ENCODE measurements around the gene PHF21A.

DNA sequence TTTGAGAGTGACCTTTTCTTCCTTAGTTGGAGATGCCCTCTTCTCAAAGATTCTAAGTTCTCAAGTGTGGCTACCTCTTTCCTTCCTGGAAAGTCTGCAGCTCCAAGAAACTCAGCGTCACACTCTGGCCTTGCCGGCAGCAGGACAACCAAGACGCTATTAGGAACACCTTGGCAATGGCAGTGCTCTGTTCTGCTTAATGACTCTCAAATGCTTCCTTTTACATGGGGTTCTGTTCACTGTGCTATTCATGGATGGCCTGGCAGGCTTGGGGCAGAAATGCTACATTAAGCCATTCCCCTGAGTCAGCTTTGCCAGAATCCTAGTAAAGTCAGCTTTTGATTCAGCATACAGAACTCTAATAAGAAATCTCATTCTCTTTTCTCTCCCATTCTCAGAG, 172.9 kb downstream of the PHF21A start:
- TF ChIP-seq, protein P1, sequence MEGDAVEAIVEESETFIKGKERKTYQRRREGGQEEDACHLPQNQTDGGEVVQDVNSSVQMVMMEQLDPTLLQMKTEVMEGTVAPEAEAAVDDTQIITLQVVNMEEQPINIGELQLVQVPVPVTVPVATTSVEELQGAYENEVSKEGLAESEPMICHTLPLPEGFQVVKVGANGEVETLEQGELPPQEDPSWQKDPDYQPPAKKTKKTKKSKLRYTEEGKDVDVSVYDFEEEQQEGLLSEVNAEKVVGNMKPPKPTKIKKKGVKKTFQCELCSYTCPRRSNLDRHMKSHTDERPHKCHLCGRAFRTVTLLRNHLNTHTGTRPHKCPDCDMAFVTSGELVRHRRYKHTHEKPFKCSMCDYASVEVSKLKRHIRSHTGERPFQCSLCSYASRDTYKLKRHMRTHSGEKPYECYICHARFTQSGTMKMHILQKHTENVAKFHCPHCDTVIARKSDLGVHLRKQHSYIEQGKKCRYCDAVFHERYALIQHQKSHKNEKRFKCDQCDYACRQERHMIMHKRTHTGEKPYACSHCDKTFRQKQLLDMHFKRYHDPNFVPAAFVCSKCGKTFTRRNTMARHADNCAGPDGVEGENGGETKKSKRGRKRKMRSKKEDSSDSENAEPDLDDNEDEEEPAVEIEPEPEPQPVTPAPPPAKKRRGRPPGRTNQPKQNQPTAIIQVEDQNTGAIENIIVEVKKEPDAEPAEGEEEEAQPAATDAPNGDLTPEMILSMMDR (IDR thresholded peaks at IDR 0.05; ENCODE audit: insufficient read depth, low read length, poor library complexity, severe bottlenecking), result no peak
- no peak for TF ChIP-seq EZH2phosphoT487 (conservative IDR thresholded peaks at IDR 0.05; ENCODE audit: low read length)
